H1 (cell line): Measurements from ENCODE around the gene DLL1. TPM values are rescaled to one million over a fixed set of nuclear protein-coding genes. Genes with fewer than 3 reads are reported as not detected.

Experiments used
- EGR1 ChIP-seq: IDR thresholded peaks from 2 replicates; pipeline ENCODE4 v1.6.1; 2011; ENCODE audit warnings: low read depth, low read length, borderline replicate concordance
- RFX5 ChIP-seq: IDR thresholded peaks from 2 replicates; pipeline ENCODE4 v1.6.1; 2011; ENCODE audit warnings: low read depth, low read length, improper control_type of control experiment, borderline replicate concordance
- polyA plus RNA-seq, 7 experiments: library from polyadenylated mRNA; depleted of rRNA in 3 of 7; stranded (reverse) in 5 of 7; unstranded in 2 of 7; fragments of >200 nt in 5 of 7; fragments of 200-250 nt in 2 of 7; gene quantifications; 1 replicate in 5 of 7; 2 replicates in 1 of 7; 4 replicates in 1 of 7; pipeline versions ENCODE4 v1.2.1 to v1.2.3, GENCODE V29; 2011 to 2013; ENCODE audit warnings: missing spikeins in 2 of 7, mixed read lengths in 2 of 7
- total RNA-seq: library from RNA; stranded (reverse); fragmentation: NEBNext Ultra II Directional; extraction: Animal tissue kit (Norgen Biotek cat#: 25700); gene quantifications from 2 replicates; pipeline ENCODE4 v1.2.1, GENCODE V29; 2021

DLL1 gene
- total and polyA plus RNA-seq, 2 of the 8 experiments (the other 6 are each of a cell fraction or from before 2014, with no cell fraction given): 1.7 to 3.8 TPM

- TF ChIP-seq EGR1: no peak
- TF ChIP-seq RFX5: no peak
These were observed 37.5 kb downstream of the DLL1 start (continued) for GRCh38 chr6:170253226-170253909.
